WTC11 (cell line): ENCODE measurements around the gene MEGF6. TPM values are rescaled to one million over a fixed set of nuclear protein-coding genes. Genes with fewer than 3 reads are reported as not detected.

Experiments
- ATAC-seq: fragments of 200-7000 bp; cut with Tn5 transposase; 2 replicates; pipeline ENCODE4 v1.10.0; 2021; ENCODE audit warnings: mild to moderate bottlenecking, moderate library complexity
- CTCF ChIA-PET: fragments of 300-600 bp; sonication (Branson Sonifier 250); formaldehyde crosslinking; loops from one replicate; lab custom pipeline; 2021; ENCODE audit warnings: antibody characterized with exemption; lab: Charles Lee
- POLR2A ChIA-PET: fragments of 350-600 bp; sonication (Branson Sonifier 250); formaldehyde crosslinking; loops from one replicate; lab custom pipeline; 2021; ENCODE audit warnings: antibody characterized with exemption; lab: Charles Lee
- DNase-seq: peaks from one replicate; pipeline ENCODE4 v3.0.0; 2021; ENCODE audit warnings: low spot score
- H3K27ac Mint-ChIP-seq: 2 replicates; pipeline ENCODE4 v1.8.0; 2021; ENCODE audit warnings: mixed read lengths
- H3K27me3 Mint-ChIP-seq: 2 replicates; pipeline ENCODE4 v1.8.0; 2021; ENCODE audit warnings: low read depth, mild to moderate bottlenecking, moderate library complexity, mixed read lengths
- H3K36me3 Mint-ChIP-seq: 2 replicates; pipeline ENCODE4 v1.8.0; 2021; ENCODE audit warnings: mixed read lengths
- H3K4me1 Mint-ChIP-seq: 2 replicates; pipeline ENCODE4 v1.8.0; 2022; ENCODE audit warnings: mixed read lengths
- H3K4me3 Mint-ChIP-seq: 2 replicates; pipeline ENCODE4 v1.8.0; 2021; ENCODE audit warnings: mild to moderate bottlenecking, moderate library complexity, mixed read lengths
- H3K9me3 Mint-ChIP-seq: 2 replicates; pipeline ENCODE4 v1.8.0; 2021; ENCODE audit warnings: mixed read lengths
- CREB1 ChIP-seq: sonication (generic); formaldehyde crosslinking; IDR thresholded peaks from 2 replicates; pipeline ENCODE4 v1.8.0; 2023; ENCODE audit warnings: mild to moderate bottlenecking, missing genetic modification reagents
- CREM ChIP-seq: sonication (generic); formaldehyde crosslinking; IDR thresholded peaks from 2 replicates; pipeline ENCODE4 v1.8.1; 2022; ENCODE audit warnings: mild to moderate bottlenecking, missing genetic modification reagents, moderate library complexity
- ELF4 ChIP-seq: sonication (generic); formaldehyde crosslinking; IDR thresholded peaks from 2 replicates; pipeline ENCODE4 v1.8.1; 2022; ENCODE audit warnings: low read depth, mild to moderate bottlenecking, moderate library complexity, missing genetic modification reagents
- ESRRA ChIP-seq: sonication (generic); formaldehyde crosslinking; IDR thresholded peaks from 2 replicates; pipeline ENCODE4 v1.8.1; 2022; ENCODE audit warnings: mild to moderate bottlenecking, missing genetic modification reagents, borderline replicate concordance
- FOXP1 ChIP-seq: sonication (generic); formaldehyde crosslinking; IDR thresholded peaks from 2 replicates; pipeline ENCODE4 v1.8.0; 2022; ENCODE audit warnings: missing genetic modification reagents, mild to moderate bottlenecking, moderate library complexity, borderline replicate concordance
- GRHL2 ChIP-seq: fragments of 250-450 bp; sonication (Bioruptor Pico); IDR thresholded peaks from 2 replicates; pipeline ENCODE4 v1.8.0; 2022; ENCODE audit warnings: mild to moderate bottlenecking, moderate library complexity; ENCODE audit not compliant: insufficient replicate concordance, severe bottlenecking
- IRF2 ChIP-seq: sonication (generic); formaldehyde crosslinking; IDR thresholded peaks from 2 replicates; pipeline ENCODE4 v1.8.0; 2022; ENCODE audit warnings: low read depth, missing genetic modification reagents, borderline replicate concordance
- KAT7 ChIP-seq: sonication (generic); formaldehyde crosslinking; IDR thresholded peaks from 2 replicates; pipeline ENCODE4 v1.8.1; 2023; ENCODE audit warnings: missing genetic modification reagents, mild to moderate bottlenecking, borderline replicate concordance
- MYBL2 ChIP-seq: sonication (generic); formaldehyde crosslinking; IDR thresholded peaks from 2 replicates; pipeline ENCODE4 v1.8.1; 2023; ENCODE audit warnings: mild to moderate bottlenecking, moderate library complexity, missing genetic modification reagents
- NR1H2 ChIP-seq: sonication (generic); formaldehyde crosslinking; IDR thresholded peaks from 2 replicates; pipeline ENCODE4 v1.9.0; 2021; ENCODE audit warnings: mild to moderate bottlenecking, moderate library complexity, missing genetic modification reagents
- NR3C1 ChIP-seq: sonication (generic); formaldehyde crosslinking; conservative IDR thresholded peaks from 2 replicates; pipeline ENCODE4 v1.8.1; 2023; ENCODE audit warnings: low read depth, mild to moderate bottlenecking, missing genetic modification reagents
- RELA ChIP-seq: sonication (generic); formaldehyde crosslinking; IDR thresholded peaks from 2 replicates; pipeline ENCODE4 v1.8.1; 2022; ENCODE audit warnings: missing genetic modification reagents, mild to moderate bottlenecking, borderline replicate concordance
- SOX15 ChIP-seq: fragments of 250-450 bp; sonication (Bioruptor Pico); IDR thresholded peaks from 2 replicates; pipeline ENCODE4 v1.9.0; 2021; ENCODE audit warnings: mild to moderate bottlenecking
- SP1 ChIP-seq: sonication (generic); formaldehyde crosslinking; conservative IDR thresholded peaks from 2 replicates; pipeline ENCODE4 v1.8.1; 2022; ENCODE audit warnings: missing genetic modification reagents
- ZNF232 ChIP-seq: sonication (generic); formaldehyde crosslinking; IDR thresholded peaks from 2 replicates; pipeline ENCODE4 v1.8.0; 2022; ENCODE audit warnings: mild to moderate bottlenecking, missing genetic modification reagents
- ZNF423 ChIP-seq: fragments of 250-450 bp; sonication (Bioruptor Pico); IDR thresholded peaks from 2 replicates; pipeline ENCODE4 v2.1.2; 2022; ENCODE audit warnings: mild to moderate bottlenecking, moderate library complexity
- total RNA-seq: library from RNA; stranded (reverse); gene quantifications from 3 replicates; pipeline ENCODE4 v1.2.3, GENCODE V29; 2021
- TF ChIP-seq, protein P1 (sequence below): sonication (generic); formaldehyde crosslinking; IDR thresholded peaks from 2 replicates; pipeline ENCODE4 v1.8.1; 2022; ENCODE audit warnings: low read depth, mild to moderate bottlenecking, moderate library complexity, missing genetic modification reagents, borderline replicate concordance
- TF ChIP-seq, protein P2 (sequence below): fragments of 250-450 bp; sonication (Bioruptor Pico); IDR thresholded peaks from 2 replicates; pipeline ENCODE4 v1.9.0; 2021; ENCODE audit warnings: mild to moderate bottlenecking
- TF ChIP-seq, protein P3 (sequence below): sonication (generic); formaldehyde crosslinking; IDR thresholded peaks from 2 replicates; pipeline ENCODE4 v1.8.0; 2022; ENCODE audit warnings: mild to moderate bottlenecking, missing genetic modification reagents
- TF ChIP-seq, protein P4 (sequence below): sonication (generic); formaldehyde crosslinking; IDR thresholded peaks from 2 replicates; pipeline ENCODE4 v1.8.1; 2022; ENCODE audit warnings: mild to moderate bottlenecking, moderate library complexity, missing genetic modification reagents
- TF ChIP-seq, protein P5 (sequence below): fragments of 250-450 bp; sonication (Bioruptor Pico); conservative IDR thresholded peaks from 2 replicates; pipeline ENCODE4 v1.9.0; 2021; ENCODE audit warnings: mild to moderate bottlenecking
- TF ChIP-seq, protein P6 (sequence below): sonication (generic); formaldehyde crosslinking; conservative IDR thresholded peaks from 2 replicates; pipeline ENCODE4 v1.8.1; 2023; ENCODE audit warnings: mild to moderate bottlenecking, low read depth, missing genetic modification reagents, moderate library complexity

The MEGF6 gene
- total RNA-seq, 1 experiment from 2014 or later: 24.9 TPM

DNA sequence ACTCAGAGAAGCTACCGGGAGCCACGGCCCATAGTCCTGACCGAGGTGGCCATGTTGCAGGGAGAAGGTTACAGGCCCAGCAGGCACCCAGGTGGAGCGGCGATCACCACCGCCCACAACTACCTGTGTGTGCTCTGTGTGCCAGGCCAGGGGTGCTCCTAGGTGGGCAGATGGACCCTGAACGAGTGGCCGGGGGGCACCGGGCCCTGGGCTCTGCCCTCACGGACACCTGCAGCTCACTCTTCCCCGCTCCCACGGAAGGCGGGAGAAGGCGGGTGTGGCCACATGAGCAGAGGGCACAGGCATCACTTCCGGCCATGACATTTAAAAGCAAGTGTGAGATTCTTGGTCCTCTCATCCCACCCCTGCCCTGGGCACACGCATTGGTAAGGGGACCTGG is 73.9 kb downstream of the MEGF6 start:
- DNase-seq (no peak), ATAC-seq (no peak)
- H3K4me1 Mint-ChIP-seq: no peaks in the 10 kb centered on the region; the same call in 1 of the 2 replicates
- H3K27ac Mint-ChIP-seq: no peak overlapping the region
- H3K9me3 Mint-ChIP-seq: no peaks in the 10 kb centered on the region
- CTCF ChIA-PET: interaction anchor here (1.6 to 1.8 kb wide), 2 partner anchors 19 to 46 kb away, joined by 4 to 6 read pairs; no protein-coding TSS in a partner anchor
- no peak overlapping the region for H3K4me3 Mint-ChIP-seq
- POLR2A ChIA-PET: no interaction called here
- H3K27me3 Mint-ChIP-seq: peaks cover 2% of the 10 kb centered on the region
- no peaks in the 10 kb centered on the region for H3K36me3 Mint-ChIP-seq
- no peak for TF ChIP-seq CREB1 (CRISPR knock-in tag)
- TF ChIP-seq, protein P1, sequence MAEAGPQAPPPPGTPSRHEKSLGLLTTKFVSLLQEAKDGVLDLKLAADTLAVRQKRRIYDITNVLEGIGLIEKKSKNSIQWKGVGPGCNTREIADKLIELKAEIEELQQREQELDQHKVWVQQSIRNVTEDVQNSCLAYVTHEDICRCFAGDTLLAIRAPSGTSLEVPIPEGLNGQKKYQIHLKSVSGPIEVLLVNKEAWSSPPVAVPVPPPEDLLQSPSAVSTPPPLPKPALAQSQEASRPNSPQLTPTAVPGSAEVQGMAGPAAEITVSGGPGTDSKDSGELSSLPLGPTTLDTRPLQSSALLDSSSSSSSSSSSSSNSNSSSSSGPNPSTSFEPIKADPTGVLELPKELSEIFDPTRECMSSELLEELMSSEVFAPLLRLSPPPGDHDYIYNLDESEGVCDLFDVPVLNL (CRISPR knock-in tag): no peak
- TF ChIP-seq ZNF232 (CRISPR knock-in tag): no peak
- TF ChIP-seq, protein P2, sequence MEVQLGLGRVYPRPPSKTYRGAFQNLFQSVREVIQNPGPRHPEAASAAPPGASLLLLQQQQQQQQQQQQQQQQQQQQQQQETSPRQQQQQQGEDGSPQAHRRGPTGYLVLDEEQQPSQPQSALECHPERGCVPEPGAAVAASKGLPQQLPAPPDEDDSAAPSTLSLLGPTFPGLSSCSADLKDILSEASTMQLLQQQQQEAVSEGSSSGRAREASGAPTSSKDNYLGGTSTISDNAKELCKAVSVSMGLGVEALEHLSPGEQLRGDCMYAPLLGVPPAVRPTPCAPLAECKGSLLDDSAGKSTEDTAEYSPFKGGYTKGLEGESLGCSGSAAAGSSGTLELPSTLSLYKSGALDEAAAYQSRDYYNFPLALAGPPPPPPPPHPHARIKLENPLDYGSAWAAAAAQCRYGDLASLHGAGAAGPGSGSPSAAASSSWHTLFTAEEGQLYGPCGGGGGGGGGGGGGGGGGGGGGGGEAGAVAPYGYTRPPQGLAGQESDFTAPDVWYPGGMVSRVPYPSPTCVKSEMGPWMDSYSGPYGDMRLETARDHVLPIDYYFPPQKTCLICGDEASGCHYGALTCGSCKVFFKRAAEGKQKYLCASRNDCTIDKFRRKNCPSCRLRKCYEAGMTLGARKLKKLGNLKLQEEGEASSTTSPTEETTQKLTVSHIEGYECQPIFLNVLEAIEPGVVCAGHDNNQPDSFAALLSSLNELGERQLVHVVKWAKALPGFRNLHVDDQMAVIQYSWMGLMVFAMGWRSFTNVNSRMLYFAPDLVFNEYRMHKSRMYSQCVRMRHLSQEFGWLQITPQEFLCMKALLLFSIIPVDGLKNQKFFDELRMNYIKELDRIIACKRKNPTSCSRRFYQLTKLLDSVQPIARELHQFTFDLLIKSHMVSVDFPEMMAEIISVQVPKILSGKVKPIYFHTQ (CRISPR knock-in tag): no peak
- TF ChIP-seq KAT7 (CRISPR knock-in tag): no peak
- no peak for TF ChIP-seq IRF2 (CRISPR knock-in tag)
- TF ChIP-seq ESRRA (CRISPR knock-in tag): no peak
- TF ChIP-seq, protein P3, sequence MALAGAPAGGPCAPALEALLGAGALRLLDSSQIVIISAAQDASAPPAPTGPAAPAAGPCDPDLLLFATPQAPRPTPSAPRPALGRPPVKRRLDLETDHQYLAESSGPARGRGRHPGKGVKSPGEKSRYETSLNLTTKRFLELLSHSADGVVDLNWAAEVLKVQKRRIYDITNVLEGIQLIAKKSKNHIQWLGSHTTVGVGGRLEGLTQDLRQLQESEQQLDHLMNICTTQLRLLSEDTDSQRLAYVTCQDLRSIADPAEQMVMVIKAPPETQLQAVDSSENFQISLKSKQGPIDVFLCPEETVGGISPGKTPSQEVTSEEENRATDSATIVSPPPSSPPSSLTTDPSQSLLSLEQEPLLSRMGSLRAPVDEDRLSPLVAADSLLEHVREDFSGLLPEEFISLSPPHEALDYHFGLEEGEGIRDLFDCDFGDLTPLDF (CRISPR knock-in tag): no peak
- TF ChIP-seq CREM: no peak
- no peak for TF ChIP-seq SP1 (CRISPR knock-in tag)
- no peak for TF ChIP-seq NR3C1 (CRISPR knock-in tag)
- TF ChIP-seq ZNF423 (CRISPR knock-in tag): no peak
- TF ChIP-seq, protein P4, sequence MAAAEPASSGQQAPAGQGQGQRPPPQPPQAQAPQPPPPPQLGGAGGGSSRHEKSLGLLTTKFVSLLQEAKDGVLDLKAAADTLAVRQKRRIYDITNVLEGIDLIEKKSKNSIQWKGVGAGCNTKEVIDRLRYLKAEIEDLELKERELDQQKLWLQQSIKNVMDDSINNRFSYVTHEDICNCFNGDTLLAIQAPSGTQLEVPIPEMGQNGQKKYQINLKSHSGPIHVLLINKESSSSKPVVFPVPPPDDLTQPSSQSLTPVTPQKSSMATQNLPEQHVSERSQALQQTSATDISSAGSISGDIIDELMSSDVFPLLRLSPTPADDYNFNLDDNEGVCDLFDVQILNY (CRISPR knock-in tag): no peak
- TF ChIP-seq, protein P5, sequence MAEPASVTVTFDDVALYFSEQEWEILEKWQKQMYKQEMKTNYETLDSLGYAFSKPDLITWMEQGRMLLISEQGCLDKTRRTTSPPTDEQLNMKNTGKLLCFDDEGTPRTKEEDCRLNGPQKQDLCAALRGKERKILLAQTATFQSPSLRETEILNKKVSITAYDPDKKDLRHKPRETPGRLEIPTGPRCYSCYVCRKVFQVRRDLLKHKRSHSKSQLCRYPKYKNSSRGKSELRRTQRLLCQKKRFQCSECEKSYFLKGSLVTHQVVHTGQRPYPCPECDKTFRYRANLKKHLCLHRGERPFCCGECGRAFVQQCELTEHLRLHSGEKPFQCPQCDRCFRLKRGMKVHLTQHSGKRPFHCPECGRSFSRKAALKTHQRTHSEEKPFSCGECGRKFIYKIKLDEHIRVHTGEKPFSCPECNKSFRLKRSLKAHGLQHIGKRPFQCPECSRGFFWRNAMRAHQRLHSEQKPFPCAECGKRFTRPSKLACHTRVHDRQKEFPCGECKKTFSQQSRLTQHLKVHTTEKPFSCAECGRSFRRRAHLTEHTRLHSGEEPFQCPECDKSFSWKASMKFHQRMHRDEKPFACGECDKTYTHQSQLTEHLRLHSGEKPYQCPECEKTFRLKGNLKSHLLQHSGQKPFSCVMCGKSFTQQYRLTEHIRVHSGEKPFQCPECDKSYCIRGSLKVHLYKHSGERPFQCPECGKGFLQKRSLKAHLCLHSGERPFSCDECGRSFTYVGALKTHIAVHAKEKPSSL: no peak
- TF ChIP-seq RELA: no peak
- no peak for TF ChIP-seq FOXP1 (CRISPR knock-in tag)

DNA sequence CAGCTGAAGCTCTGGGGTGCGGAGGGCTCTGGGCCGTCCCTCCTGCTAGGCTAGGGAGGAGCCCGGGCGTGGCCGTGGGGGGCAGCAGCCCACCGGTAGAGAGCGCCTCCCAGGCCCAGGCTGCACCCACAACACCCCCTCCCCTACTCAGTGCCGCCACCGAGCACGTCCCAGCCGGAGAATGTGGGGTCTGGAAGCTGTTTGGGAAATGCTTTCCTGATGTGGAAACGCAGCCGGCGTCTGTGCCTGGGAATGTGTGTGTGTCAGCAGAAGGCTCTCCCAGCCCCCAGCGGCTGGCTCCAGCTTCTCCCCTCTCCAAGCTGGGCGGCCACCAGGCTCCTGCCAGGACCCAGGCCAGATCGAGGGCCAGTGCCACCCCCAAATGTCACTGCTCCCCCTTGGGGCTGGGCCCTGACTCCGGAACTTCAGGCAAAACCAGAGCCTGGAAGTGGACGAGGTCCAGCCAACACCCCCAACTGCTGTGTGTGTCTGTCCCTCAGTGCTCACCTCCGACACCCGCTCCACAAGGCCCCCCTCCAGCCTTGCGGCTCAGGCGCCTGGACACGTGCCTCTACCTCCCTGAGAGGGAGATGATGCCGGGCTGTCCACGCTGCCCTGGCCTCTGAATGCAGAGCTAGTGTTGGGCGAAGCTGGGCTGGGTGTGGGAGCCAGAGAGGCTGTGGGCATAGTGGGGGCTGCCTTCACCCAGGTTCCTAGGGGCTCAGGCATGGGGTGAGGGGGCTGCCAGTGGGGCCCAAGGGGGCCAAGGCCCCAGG is 74.7 kb downstream of the MEGF6 start:
- Mint-ChIP-seq H3K27ac (no peak overlapping the region), H3K27me3 (peaks cover 8% of the 10 kb centered on the region), H3K4me3 (no peak overlapping the region), H3K36me3 (no peaks in the 10 kb centered on the region), H3K4me1 (peaks cover 7% of the 10 kb centered on the region), H3K9me3 (no peaks in the 10 kb centered on the region)
- TF ChIP-seq MYBL2 (no peak), GRHL2 (no peak), NR1H2 (no peak), ELF4 (CRISPR knock-in tag) (no peak), SOX15 (no peak)
- TF ChIP-seq, protein P6, sequence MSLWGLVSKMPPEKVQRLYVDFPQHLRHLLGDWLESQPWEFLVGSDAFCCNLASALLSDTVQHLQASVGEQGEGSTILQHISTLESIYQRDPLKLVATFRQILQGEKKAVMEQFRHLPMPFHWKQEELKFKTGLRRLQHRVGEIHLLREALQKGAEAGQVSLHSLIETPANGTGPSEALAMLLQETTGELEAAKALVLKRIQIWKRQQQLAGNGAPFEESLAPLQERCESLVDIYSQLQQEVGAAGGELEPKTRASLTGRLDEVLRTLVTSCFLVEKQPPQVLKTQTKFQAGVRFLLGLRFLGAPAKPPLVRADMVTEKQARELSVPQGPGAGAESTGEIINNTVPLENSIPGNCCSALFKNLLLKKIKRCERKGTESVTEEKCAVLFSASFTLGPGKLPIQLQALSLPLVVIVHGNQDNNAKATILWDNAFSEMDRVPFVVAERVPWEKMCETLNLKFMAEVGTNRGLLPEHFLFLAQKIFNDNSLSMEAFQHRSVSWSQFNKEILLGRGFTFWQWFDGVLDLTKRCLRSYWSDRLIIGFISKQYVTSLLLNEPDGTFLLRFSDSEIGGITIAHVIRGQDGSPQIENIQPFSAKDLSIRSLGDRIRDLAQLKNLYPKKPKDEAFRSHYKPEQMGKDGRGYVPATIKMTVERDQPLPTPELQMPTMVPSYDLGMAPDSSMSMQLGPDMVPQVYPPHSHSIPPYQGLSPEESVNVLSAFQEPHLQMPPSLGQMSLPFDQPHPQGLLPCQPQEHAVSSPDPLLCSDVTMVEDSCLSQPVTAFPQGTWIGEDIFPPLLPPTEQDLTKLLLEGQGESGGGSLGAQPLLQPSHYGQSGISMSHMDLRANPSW (CRISPR knock-in tag): no peak
- no peak for ATAC-seq
- ChIA-PET CTCF (interaction anchor here (0.8 to 1.8 kb wide), 4 partner anchors 18 to 84 kb away, joined by 4 to 6 read pairs (median 5); no protein-coding TSS in a partner anchor), POLR2A (interaction anchor here (0.7 kb wide), 1 partner anchor 17 kb away, joined by 3 read pairs; no protein-coding TSS in a partner anchor)
- DNase-seq: no peak
